ENCODE results near the gene LDHD.

GRCh38 chr16:75138233-75138632, 21.7 kb upstream of the LDHD start:
- no peak for TF ChIP-seq POLR2AphosphoS5 (IDR thresholded peaks at IDR 0.05; ENCODE audit: low read depth, low read length)
- no peak for TF ChIP-seq POLR2A (IDR thresholded peaks at IDR 0.05; ENCODE audit: low read depth, low read length)
- no peak for TF ChIP-seq SPI1 (IDR thresholded peaks at IDR 0.05; ENCODE audit: low read depth, low read length)
- TF ChIP-seq TAF1 (IDR thresholded peaks at IDR 0.05; ENCODE audit: low read depth, low read length): no peak
- no peak for TF ChIP-seq PAX5 (IDR thresholded peaks at IDR 0.05; ENCODE audit: insufficient read depth, low read length, severe bottlenecking)
